Measurements from ENCODE around the gene FAM53B. TPM values are rescaled to one million over a fixed set of nuclear protein-coding genes. Genes with fewer than 3 reads are reported as not detected.
A peak's percentile ranks its signal among the peaks of the same experiment; 100 is the strongest.

FAM53B gene
- total RNA-seq, 2 experiments from 2014 or later, result 56.6 to 58.5 TPM

GRCh38 chr10:124736491-124737136 lies 7.6 kb downstream of the FAM53B start:
- Histone ChIP-seq H3K36me3 (ENCODE audit: insufficient read depth, low read length) (peaks cover 59% of the 10 kb centered on the region), H2AFZ (ENCODE audit: low read length) (no peak overlapping the region), H4K20me1 (ENCODE audit: insufficient read depth, low read length) (peaks cover 8% of the 10 kb centered on the region; the same call in 1 of the 2 replicates), H3K27ac (ENCODE audit: low read depth, low read length, poor library complexity, severe bottlenecking) (no peak overlapping the region), H3K4me1 (ENCODE audit: insufficient read depth, low read length, poor library complexity, severe bottlenecking) (peaks cover 78% of the 10 kb centered on the region), H3K4me2 (ENCODE audit: low read length) (peak overlapping the region; percentile 90), H3K4me3 (ENCODE audit: low read depth, low read length, poor library complexity, severe bottlenecking) (no peak overlapping the region), H3K79me2 (ENCODE audit: insufficient read depth, low read depth, low read length) (peaks cover 99% of the 10 kb centered on the region), H3K9me3 (ENCODE audit: low read length) (no peaks in the 10 kb centered on the region), H3K9me2 (ENCODE audit: insufficient read depth, low read length) (no peaks in the 10 kb centered on the region)
- intact Hi-C loops (cut with micrococcal nuclease; ENCODE audit: unreplicated experiment), result loop anchor here (2.0 kb wide), 1 partner anchor 318 kb away; the partner anchor contains the start of gene OAT
- ChIA-PET CTCF (ENCODE audit: unreplicated experiment) (interaction anchor here (0.6 kb wide), 1 partner anchor 195 kb away, joined by 9 read pairs; no protein-coding TSS in a partner anchor), POLR2A (interaction anchor here (0.6 to 1.0 kb wide), 3 partner anchors 18 to 36 kb away, joined by 3 to 7 read pairs (median 3); no protein-coding TSS in a partner anchor)
- DNase-seq (ENCODE audit: low spot score), result no peak
- no TSS peak for BruUV-seq (replicated peaks)
- TF ChIP-seq EZH2phosphoT487 (IDR thresholded peaks at IDR 0.05; ENCODE audit: borderline replicate concordance, low read depth, low read length) (no peak), CTCF (conservative IDR thresholded peaks at IDR 0.05; ENCODE audit: low read length) (no peak)

- ChIA-PET POLR2A (interaction anchor here (1.0 kb wide), 1 partner anchor 17 kb away, joined by 3 read pairs; no protein-coding TSS in a partner anchor), CTCF (ENCODE audit: unreplicated experiment) (no interaction called here)
- Histone ChIP-seq H3K79me2 (ENCODE audit: insufficient read depth, low read depth, low read length) (peaks cover 98% of the 10 kb centered on the region), H2AFZ (ENCODE audit: low read length) (no peak overlapping the region), H3K4me1 (ENCODE audit: insufficient read depth, low read length, poor library complexity, severe bottlenecking) (peaks cover 74% of the 10 kb centered on the region), H4K20me1 (ENCODE audit: insufficient read depth, low read length) (peaks cover 8% of the 10 kb centered on the region; the same call in 1 of the 2 replicates), H3K4me2 (ENCODE audit: low read length) (peak overlapping the region; percentile 90; the same call in 1 of the 2 replicates), H3K9me2 (ENCODE audit: insufficient read depth, low read length) (no peaks in the 10 kb centered on the region), H3K27ac (ENCODE audit: low read depth, low read length, poor library complexity, severe bottlenecking) (no peak overlapping the region), H3K4me3 (ENCODE audit: low read depth, low read length, poor library complexity, severe bottlenecking) (no peak overlapping the region), H3K9me3 (ENCODE audit: low read length) (no peaks in the 10 kb centered on the region), H3K36me3 (ENCODE audit: insufficient read depth, low read length) (peaks cover 67% of the 10 kb centered on the region)
- TF ChIP-seq CTCF (conservative IDR thresholded peaks at IDR 0.05; ENCODE audit: low read length) (no peak), EZH2phosphoT487 (IDR thresholded peaks at IDR 0.05; ENCODE audit: borderline replicate concordance, low read depth, low read length) (no peak)
- intact Hi-C loops (cut with micrococcal nuclease; ENCODE audit: unreplicated experiment), result loop anchor here (2.0 kb wide), 1 partner anchor 317 kb away; the partner anchor contains the start of gene OAT
- no TSS peak for BruUV-seq (replicated peaks)
- DNase-seq (ENCODE audit: low spot score), result no peak
These were observed 8.5 kb downstream of the FAM53B start for GRCh38 chr10:124735491-124736286.
